Nucleus accumbens (tissue), 56 donors: Measurements from ENCODE around the gene TANC1.
"Not testable (repeated sequence)": the region's sequence is repeated elsewhere in the genome, so short reads cannot be mapped to it uniquely, and the experiment has no call there.

Experiments used
- DNase-seq, 56 donors: peaks; one replicate each; lab custom pipeline; 2025; lab: John Stamatoyannopoulos, UW

TANC1 gene

DNA sequence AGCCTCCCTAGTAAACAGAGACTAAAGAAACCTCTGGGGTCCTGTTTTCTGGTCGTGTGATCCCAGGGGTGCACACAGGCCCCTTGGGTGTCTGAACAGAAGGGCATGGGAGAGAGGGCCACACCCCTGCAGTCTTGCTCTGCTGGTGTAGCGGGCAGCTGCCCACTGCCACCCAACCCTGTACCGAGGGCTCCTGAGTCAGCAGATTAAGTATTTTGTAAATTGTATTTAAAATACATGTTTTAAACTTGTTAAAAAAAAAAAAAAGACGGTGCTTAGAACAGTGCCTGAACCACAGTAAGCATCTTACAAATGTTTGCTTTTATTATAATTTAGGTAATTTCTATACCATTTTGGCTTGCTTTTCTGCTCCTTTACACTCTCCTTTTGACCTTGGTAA lies 113.7 kb downstream of the TANC1 start:
- DNase-seq: no peak

DNA sequence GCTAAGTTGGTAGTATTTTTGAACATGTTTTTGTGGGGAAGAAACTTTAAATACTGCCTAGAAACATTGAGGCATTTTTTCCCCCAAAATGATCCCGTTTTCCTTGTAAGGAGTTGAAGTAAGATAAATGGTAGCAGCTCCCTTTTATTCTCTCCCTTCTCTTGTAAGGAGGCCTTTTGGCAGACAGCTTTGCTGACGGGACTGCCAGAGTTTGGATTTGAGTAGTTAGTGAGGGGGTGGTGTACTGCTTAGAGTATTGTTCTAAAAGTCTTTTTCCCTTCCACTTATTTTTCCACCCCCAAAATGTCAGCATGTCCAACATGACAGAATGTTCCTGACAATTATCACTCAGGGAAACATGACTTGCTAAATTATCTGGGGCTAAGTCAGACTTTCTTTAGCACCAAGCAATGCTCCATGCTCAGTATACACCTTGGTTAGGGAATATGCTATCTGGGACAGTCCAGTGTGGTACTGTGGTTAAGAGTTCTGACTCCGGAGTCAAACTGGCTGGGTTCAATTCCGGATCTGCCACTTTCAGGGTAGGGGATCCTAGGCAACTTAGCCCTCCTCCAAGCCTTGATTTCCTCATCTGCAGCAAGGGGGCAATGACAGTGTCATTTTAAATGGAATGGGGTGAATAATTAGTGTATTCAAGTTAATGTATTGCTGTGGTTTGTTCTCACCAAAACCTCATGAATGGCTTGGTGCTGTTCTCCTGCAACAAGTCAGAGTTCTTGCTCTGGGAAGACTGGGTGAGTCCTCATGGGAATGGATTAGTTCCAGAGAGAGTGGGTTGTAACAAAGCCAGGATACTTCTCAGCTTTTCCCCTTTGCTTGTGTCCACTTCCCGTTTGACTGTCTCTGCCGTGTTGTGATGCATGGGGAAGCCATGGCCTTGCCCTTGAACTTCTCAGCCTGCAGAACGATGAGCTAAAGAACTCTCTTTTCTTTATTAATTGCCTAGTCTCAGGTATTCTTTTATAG lies 116.2 kb downstream of the TANC1 start:
- peak in 2 of 56 donors; percentile 9 to 14 for DNase-seq

DNA sequence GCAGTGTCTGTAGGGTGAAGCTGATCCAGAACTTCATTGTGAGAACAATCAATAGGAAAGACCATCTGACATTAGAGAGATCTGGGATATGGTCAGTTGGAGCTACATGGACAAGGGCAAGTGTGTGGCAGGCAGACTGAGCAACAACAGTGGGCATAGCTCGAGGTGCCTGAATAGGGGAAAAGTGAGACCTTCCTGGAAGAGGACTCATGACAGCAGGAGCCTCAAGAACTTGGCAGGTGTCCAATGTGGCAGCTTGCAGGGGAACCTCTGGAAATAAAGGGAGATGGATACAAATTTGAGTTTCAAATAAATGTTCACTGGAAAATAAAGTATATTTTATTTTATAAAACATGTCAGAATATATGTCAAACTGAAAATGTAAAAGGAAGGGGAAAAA lies 117.9 kb downstream of the TANC1 start:
- peak in 5 of 56 donors; percentile 13 to 37 (median 26) for DNase-seq

DNA sequence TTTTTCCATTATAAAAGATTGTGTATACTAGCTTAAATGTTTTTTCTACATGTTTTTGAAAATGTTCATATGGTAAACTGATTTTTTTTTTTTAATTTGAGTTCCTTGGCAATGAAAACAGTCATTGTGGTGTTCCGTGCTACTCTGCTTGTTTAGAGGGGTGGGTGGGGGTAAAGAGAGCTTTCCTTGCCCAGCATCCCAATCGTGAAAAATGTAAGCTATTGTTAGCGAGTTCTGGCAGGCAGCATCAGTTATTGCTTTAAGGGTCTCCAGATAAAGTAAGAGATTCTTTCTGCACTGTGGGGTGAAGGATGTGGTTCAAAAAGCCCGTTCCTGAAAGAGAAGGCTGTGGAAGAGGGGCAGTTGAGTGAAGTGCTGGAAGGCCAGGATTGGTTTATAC lies 118.4 kb downstream of the TANC1 start:
- no peak for DNase-seq

DNA sequence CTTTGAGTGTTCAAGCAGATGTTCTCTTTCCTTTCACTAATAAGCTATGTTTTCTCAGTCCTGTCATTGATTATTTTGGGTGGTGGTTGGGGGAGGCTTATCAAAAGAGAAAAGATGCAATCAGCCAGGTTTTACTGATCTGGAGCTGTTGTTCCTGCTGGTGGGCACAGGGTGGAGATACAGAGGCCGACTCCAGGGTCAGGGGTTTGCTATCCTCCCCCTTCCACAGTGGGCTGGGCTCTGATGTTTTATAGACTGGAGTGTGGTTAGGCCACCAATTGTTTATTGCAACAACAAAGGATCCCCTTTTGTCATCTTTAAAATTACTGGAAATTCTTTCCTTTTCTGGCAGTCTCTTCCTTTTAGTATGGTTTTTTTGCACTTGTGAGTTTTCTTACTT lies 120.5 kb downstream of the TANC1 start:
- DNase-seq: no peak

DNA sequence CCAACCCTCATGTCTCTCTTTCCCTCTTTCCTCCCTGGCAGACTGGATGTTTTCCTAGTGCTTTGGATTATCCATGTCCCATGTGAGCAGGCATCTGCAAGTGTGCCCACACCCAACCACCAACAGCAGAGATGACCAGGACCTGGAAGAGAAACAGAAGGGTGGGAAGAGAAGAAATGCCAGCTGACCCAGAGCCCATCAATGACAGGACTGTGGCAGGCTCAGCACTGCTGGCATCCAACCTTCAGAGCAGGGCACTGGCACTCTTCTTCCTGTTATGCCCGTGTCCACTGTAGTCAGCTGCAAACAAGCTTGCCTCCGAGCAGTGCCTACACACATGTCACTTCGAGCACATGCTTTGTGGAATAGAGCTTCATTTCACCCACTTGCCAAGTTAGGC lies 121.1 kb downstream of the TANC1 start:
- peak in 6 of 56 donors; percentile 12 to 31 (median 22) for DNase-seq

DNA sequence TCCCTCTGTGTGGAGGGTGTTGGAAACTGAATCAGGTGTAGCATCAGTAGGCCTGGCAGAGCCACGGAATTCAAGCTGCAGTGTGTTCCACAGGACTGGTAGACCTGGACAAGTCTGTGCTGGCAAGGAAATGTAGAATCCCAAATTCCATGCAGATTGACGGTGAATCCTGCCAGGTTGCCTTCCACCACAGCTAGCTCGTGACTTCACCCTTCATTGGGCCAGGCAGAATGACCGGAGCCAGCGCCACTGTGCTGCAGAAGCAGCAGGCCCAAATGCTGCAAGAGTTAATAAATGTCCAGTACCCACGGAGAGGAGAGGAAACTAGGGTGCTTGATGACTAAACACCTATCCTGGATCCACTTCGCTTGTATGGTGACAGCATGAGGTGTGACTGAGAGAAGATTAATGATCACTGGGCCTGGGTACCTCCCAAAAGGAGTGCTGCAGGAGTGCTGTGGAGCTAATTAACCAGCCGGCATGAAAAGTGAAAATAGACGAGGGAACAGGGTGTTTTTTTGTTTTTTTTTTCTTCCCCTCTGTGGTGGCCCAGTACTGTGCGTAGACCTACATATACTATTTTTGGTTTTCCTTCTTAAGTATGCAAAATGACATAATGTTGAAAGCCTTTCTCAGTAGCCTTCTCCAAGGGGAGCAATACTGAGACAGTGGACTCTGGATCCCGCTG lies 122.2 kb downstream of the TANC1 start:
- DNase-seq: no peak

DNA sequence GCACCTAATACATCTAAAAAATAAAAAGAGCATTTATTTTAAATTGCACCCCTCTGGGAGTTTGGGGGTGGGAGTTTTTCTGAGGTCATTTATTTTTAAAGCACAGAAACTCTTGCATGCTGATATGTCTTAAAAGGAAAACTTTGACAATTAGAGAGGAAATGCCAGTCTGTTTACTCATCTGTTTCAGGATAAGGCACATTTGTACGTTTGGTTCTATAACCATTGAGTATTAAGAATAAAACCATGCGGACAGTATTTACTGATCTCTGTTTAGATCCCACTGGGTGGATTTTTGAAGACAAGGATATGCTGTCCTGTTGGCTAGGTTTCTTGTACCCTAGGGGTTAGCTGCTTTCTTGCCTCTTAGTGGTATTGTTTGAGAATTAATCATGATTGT lies 122.9 kb downstream of the TANC1 start:
- DNase-seq: no peak

DNA sequence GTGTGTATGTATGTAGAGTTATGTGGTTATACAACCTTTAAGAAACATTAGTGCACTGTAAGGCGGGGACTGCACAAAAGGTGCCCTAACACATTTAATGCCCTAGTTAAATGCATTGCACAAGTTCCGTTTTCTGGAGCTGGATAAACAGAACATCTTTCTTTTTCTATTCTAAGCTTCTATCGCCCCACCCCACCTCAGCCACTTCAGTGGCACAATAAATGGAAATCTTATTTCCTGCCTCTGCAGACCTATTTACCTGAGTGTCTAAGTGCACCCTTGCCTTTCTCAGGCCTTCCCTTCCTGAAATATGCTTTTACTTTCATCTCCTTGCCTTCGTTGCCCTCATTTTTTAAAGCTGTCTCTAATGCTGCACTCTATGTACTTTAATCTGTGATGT lies 123.5 kb downstream of the TANC1 start:
- no peak for DNase-seq

DNA sequence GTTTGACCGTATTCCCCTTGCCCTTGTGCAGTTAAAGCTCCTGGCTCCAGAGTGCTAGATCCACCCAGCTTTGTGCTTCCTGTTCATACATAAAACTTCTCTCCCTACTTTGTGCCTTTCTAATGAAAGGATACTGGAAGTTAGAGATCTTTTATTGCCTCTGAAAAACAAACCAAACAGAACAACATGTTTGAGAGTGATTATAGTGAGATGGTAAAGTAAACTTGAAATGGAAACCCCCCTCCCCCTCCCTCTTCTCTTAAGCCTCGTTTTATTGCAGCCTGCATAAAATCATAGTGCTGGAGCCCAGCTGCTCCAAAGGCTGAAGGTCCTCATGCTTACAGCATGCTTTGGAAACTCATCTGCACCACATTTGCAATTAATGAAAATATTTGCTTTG lies 125.1 kb downstream of the TANC1 start:
- no peak for DNase-seq

DNA sequence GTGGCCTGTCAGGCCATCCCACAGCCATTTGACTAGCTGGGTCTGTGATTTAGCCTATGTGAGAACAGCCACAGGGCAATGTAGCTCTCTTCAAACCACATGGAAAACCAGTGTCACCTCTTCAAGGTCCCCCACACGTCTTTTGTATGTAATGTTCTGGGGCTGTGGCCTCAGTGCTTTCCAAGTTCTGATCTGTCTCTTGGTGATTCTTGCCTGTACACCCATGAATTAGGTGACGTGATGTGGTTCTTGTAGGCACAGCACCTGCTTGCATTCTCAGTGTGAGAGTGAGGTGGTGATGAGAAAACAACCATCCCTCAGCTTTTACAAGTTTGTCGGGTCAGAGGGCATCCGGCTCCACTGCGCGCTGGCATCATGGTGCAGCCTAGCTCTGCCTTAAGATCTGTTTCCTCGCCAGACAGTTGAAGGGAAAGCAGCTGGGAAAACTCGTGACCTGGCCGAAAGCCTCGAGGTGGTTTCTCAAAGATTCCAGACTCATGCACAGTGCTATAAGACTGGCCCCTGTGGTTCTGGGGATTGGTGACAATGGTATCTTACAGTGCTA lies 125.8 kb downstream of the TANC1 start:
- peak in 4 of 56 donors; percentile 13 to 48 (median 16) for DNase-seq

DNA sequence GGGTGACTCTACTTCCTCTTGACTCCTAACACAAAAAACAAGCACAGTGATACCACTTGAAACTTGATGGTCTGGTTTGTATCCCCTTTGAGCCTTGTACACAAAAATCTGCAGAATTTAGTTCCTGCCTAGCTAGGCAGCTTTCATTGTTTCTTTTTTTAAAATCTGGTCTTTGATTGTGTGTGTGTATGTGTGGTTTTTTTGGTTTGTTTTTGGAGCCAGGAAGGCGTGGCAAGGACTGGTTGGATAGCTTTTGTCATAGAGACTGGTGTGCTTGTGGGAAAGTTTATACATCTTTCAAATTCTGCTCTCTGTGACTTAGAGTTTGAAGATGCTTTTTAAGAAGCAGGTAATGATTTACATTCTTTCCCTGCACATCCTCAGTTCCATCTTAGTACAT lies 127.4 kb downstream of the TANC1 start:
- DNase-seq: no peak

DNA sequence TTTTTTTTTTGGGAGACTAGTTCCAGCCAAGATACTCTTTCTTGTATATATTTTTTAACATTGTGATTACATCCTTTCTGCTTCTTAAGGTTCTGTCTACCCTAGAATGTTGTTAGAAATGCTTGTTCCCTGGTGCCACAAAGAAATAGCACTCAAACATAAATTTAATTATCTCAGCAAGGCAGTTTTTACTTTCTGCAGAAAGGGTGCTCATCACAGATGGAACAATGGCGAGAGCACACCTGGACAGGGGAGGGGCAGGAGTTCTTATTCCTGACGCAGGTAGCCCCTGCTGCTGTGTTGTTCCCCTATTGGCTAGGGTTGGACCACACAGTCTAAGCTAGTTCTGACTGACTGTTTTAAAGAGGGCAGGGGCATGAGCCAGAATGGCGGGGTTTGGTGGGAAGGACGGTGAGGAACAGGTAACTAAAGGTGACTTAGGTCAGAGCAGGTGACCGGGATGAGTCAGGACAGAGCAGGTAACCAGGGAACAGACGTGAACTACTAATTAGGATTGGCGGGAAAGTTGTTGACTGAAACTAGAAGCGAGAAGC lies 127.9 kb downstream of the TANC1 start:
- DNase-seq: not testable (repeated sequence)

DNA sequence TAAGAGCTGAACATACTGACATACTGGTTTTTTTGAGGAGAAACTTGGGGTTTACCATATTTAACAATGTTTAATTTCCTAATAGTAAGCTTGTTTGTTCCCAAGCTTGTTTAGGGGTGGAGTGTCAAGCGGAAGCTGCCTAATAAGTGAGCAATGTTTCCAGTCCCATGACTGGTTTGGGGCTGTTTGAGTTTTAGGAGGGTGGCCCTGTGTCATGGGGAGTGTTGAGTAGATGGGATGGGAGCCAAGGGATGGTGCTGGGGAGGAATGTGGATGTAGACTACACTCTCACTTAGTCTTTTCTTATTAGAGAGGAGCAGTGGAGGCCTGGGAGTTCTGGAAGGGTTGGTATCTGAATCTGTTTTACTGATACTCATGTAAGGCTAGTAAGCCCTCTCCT lies 128.5 kb downstream of the TANC1 start:
- DNase-seq: no peak

DNA sequence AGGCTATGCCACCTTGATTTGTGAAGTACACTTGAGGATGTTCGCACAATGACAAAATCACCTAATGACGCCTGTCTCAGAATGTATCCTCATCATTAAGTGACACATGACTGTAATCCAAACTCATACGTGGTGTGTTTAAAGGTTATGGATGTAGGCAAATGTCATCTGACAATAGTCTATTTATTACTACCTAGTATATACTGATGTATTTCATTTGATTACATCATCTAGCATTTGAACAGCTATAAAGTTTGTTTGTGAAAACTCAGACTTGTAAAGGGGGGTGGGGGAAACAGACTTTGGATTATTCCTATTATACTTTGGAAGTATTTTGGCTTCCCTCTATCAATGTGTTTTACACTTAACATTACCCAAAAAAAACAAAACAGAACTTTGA lies 129.9 kb downstream of the TANC1 start:
- DNase-seq: no peak

DNA sequence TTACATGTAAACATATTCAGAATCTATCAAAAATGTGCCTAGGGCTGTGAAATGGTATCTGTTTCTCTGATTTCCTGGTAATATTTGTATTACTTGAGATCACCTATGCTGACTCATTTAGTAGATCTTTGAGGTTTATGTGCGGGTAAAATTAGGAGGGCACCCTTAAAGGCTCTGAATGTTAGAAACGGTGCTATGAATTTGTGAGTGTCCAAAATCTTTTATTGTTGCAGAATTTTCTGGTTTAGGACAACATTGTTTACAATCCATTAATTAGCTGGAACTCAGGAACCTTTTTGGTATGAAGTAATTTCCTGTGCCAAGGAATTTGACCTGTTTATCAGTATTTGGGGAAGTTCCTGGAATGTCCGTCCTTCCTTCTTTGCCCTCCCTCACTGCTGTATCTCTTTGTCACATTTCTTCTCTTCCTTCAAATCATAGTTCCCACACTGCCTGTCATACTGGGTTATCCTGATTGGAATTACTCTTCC lies 130.5 kb downstream of the TANC1 start:
- DNase-seq: no peak

DNA sequence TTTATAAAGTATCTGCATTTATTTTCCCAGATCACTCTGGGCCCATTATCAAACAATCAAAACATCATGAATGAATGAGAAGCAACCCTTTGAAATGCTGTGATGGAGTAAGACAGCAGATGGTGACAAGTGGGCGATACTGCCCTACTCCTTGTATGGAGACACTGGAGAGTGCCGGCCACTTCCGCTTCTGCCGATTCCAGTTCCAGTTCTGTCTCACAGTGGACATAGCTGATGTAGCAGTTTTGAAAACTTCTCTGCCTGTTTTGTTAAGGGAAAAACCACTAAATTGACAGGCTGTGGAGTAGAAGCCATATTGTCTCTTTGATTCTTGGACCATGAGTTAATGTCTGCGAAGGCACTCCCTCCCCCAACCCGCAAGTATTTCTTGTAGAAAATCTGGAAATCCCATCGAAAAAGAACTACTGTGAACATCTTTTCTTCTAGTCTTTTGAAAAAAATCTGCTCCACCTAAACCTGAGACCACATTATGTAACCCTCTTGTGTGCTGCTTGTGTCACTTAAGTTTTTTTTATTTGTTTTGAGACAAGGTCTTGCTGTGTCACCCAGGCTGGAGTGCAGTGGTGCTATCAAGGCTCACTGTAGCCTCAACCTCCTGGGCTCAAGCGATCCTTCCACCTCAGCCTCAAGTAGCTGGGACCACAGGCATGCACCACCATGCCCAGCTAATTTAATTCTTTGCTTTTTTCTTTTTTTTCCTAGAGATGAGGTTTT lies 133.5 kb downstream of the TANC1 start:
- peak in 7 of 56 donors; percentile 14 to 42 (median 18) for DNase-seq

DNA sequence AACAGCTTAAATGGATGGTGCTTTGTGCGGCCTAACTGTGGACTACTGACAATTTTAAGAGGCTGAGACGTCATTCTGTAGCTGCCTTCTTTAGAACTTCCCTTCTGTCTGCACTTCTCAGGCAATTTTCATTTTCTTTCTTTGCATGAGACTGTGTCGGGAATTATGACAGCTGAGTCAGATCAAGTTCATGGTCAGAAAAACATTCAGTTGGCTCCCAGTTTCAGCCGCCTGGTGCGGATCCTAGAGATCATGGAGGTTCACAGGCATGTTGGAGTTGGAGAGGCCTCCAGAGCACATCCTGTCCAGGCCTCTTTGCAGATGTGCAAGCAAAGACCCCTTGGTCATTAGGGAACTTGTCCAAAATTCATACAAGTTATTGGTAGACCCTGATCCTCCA lies 135.0 kb downstream of the TANC1 start:
- DNase-seq: no peak

DNA sequence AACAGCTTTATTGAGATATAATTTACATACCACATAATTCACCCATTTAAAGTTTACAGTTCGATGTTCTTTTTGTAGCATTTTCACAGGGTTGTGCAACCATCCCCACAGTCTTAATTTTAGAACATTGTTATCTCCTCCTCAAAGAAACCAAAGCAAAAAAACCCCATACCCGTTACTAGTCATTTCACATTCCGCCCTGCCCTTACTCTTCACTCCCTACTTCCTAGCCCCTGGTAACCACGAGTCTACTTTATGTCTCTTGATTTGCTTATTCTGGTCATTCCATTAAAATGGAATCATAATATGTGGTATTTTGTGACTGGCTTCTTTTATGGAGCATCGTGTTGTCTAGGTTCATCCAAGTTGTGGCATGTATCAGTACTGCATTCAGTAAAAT lies 137.7 kb downstream of the TANC1 start:
- no peak for DNase-seq

DNA sequence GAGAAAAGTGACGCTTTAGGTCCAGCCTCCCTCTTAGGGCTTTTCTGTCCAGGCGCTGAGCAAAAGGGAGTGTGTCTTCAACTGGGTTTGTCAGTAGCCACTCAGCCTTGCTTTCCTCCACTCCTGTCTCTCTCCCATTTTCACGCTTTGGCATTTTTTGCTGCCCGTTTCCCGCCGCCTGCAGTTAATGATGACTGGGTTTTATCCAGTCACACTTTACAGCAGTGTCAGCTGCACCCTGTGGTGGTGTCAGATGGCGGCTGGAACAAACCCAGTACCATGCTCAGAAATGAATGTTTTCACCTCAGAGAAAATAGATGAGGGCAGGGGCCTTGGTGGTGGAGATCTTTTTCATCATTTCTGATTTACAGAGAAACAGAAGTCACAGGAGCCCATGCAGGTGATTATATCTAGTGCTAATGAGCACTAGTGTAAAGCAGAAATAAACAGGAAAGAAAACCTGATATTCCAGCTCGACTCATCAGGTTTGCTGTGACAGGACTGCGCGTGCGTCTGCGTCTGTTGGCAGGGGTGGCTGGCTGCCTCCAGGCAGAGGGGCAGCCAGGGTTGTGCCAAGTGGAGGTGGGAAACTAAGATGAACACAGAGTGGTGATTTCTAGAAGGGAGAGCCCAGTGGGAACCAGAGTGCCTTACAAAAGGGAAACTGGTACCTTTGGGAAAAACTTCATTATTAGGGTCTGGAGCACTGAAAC lies 139.9 kb downstream of the TANC1 start:
- no peak for DNase-seq
